Measurements from ENCODE around the gene TTC6. TPM values are rescaled to one million over a fixed set of nuclear protein-coding genes. Genes with fewer than 3 reads are reported as not detected.

TTC6 gene
- total RNA-seq, 4 donors from 2014 or later = 0.34 to 1.8 (median 0.73) TPM

DNA sequence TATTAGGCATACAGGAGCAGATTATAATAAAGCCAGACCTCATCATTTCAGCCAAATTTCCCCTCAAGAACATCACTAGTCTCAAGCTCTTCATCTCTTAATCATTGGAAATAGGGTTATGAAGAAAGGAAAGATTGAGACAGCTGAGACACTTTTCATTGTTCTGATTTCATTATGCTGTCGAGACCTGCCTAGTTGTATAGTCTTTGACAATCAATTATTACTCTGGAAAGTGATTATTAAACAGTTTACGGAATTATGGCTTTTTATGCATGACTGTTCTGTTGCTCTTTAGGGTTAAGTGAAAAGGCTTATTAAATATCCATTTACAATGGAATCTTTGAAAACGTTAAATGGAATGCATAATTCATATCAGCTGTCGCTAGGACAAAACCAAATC lies 48.3 kb downstream of the TTC6 start:
- intact Hi-C loops (cut with DNase I; ENCODE audit: low total_unique reads) = no loop called here
- no peak for DNase-seq (ENCODE audit: low spot score in 2 of 2)
- no peak for TF ChIP-seq POLR2A (IDR thresholded peaks at IDR 0.05)
- TF ChIP-seq, protein P1, sequence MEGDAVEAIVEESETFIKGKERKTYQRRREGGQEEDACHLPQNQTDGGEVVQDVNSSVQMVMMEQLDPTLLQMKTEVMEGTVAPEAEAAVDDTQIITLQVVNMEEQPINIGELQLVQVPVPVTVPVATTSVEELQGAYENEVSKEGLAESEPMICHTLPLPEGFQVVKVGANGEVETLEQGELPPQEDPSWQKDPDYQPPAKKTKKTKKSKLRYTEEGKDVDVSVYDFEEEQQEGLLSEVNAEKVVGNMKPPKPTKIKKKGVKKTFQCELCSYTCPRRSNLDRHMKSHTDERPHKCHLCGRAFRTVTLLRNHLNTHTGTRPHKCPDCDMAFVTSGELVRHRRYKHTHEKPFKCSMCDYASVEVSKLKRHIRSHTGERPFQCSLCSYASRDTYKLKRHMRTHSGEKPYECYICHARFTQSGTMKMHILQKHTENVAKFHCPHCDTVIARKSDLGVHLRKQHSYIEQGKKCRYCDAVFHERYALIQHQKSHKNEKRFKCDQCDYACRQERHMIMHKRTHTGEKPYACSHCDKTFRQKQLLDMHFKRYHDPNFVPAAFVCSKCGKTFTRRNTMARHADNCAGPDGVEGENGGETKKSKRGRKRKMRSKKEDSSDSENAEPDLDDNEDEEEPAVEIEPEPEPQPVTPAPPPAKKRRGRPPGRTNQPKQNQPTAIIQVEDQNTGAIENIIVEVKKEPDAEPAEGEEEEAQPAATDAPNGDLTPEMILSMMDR (IDR thresholded peaks at IDR 0.05) = no peak
- WGBS, 2 donors = 49 to 52% methylated on average over 4 of the region's 4 CpGs
- no peak overlapping the region for H3K4me3 ChIP-seq (ENCODE audit: low read depth, poor library complexity, severe bottlenecking)

Other genes starting within 250 kb of the TTC6 start
- gene FOXA1, start 380 bp upstream of the TTC6 start, total RNA-seq = 1 to 10 TPM; 2.7 to 9.8 (median 7.5) TPM